BJ (cell line): ENCODE measurements around the gene RNU6-9. TPM values are rescaled to one million over a fixed set of nuclear protein-coding genes. Genes with fewer than 3 reads are reported as not detected.

Source experiments
- CTCF ChIA-PET: fragments of 350-600 bp; formaldehyde crosslinking; extraction: SDS; loops from one replicate; lab custom pipeline; 2021; ENCODE audit warnings: antibody characterized with exemption, inconsistent platforms; lab: Yijun Ruan, JAX
- POLR2A ChIA-PET: fragments of 300-600 bp; sonication (Branson Sonifier 250); formaldehyde crosslinking; extraction: SDS; loops from one replicate; lab custom pipeline; 2021; ENCODE audit warnings: antibody characterized with exemption; lab: Charles Lee
- DNase-seq: peaks from one replicate; pipeline ENCODE4 v3.0.0-alpha.2; 2011; ENCODE audit warnings: low read depth
- H3K27me3 ChIP-seq: 2 replicates; pipeline ENCODE4 v1.6.0; 2011; ENCODE audit warnings: low read length; ENCODE audit not compliant: control insufficient read depth, insufficient read depth
- H3K36me3 ChIP-seq: 2 replicates; pipeline ENCODE4 v1.5.1; 2011; ENCODE audit warnings: low read length; ENCODE audit not compliant: control insufficient read depth, insufficient read depth
- H3K4me3 ChIP-seq: 2 replicates; pipeline ENCODE4 v1.5.1; 2011; ENCODE audit warnings: low read depth, mild to moderate bottlenecking, control low read depth, low read length
- polyA plus RNA-seq: library from polyadenylated mRNA; depleted of rRNA; stranded (reverse); fragments of >200 nt; gene quantifications from 2 replicates; pipeline ENCODE4 v1.2.3, GENCODE V29; 2011
- TF ChIP-seq, protein P1 (sequence below): IDR thresholded peaks from 2 replicates; pipeline ENCODE4 v1.5.1; 2011; ENCODE audit warnings: low read depth, mild to moderate bottlenecking, control low read depth, inconsistent platforms, low read length, moderate library complexity; ENCODE audit not compliant: insufficient read depth

The RNU6-9 gene
- polyA plus RNA-seq, 1 experiment, result not detected

DNA sequence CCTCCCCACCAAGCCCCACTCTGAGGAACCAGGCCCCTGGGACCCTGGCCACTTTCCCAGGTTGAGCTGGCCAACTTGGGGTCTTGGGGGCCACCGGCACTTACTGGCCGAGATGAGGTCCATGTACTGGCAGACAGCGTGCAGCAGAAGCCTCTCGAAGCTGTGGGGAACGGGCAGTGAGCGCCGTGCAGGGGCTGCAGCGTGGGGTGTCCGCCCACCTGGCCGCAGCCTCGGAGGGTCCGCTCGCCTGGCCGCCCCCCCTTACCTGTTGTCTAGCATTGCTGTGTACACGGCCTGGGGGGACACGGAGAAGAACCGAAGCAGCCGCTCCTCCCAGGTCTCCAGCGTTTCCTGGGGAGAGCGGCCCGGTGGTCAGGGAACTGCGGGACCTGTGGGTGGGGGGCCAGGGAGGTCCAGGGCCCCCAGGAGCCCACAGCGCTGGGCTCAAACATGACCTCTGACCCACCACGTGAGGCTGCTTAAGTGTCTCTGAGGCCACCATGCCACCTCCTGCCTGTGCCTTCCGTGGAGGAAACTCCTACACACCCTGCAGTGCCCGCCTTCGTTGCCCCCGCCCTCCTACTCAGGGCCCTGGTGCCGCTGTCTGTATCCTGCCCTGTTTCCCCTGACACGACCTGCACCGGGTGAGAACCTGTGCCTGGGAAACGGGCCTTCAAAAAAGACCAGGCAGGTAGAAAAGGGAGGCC, 6.2 kb downstream of the RNU6-9 start:
- no peak overlapping the region for H3K4me3 ChIP-seq
- peaks cover 25% of the 10 kb centered on the region for H3K36me3 ChIP-seq
- no peaks in the 10 kb centered on the region for H3K27me3 ChIP-seq
- TF ChIP-seq, protein P1, sequence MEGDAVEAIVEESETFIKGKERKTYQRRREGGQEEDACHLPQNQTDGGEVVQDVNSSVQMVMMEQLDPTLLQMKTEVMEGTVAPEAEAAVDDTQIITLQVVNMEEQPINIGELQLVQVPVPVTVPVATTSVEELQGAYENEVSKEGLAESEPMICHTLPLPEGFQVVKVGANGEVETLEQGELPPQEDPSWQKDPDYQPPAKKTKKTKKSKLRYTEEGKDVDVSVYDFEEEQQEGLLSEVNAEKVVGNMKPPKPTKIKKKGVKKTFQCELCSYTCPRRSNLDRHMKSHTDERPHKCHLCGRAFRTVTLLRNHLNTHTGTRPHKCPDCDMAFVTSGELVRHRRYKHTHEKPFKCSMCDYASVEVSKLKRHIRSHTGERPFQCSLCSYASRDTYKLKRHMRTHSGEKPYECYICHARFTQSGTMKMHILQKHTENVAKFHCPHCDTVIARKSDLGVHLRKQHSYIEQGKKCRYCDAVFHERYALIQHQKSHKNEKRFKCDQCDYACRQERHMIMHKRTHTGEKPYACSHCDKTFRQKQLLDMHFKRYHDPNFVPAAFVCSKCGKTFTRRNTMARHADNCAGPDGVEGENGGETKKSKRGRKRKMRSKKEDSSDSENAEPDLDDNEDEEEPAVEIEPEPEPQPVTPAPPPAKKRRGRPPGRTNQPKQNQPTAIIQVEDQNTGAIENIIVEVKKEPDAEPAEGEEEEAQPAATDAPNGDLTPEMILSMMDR, result no peak
- no peak for DNase-seq
- ChIA-PET POLR2A (no interaction called here), CTCF (interaction anchor here (1.2 kb wide), 1 partner anchor 10 kb away, joined by 3 read pairs; no protein-coding TSS in a partner anchor)

DNA sequence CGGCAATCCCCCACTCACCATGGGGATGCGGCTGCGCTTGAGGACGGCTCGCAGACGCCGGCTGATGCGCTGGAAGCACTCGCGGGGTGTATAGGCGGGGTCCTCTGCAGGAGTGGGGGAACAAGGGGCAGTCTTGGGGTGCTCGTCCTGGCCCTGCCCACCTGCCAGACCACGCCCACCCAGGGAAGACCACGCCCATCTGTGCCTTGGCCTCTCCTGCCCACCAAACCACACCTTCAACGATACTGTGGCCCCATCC, 6.7 kb downstream of the RNU6-9 start:
- no peak for DNase-seq
- TF ChIP-seq, protein P1, result no peak
- ChIA-PET POLR2A (no interaction called here), CTCF (interaction anchor here (1.2 kb wide), 1 partner anchor 10 kb away, joined by 3 read pairs; no protein-coding TSS in a partner anchor)
- no peak overlapping the region for H3K4me3 ChIP-seq
- no peaks in the 10 kb centered on the region for H3K27me3 ChIP-seq
- H3K36me3 ChIP-seq, result peaks cover 25% of the 10 kb centered on the region

DNA sequence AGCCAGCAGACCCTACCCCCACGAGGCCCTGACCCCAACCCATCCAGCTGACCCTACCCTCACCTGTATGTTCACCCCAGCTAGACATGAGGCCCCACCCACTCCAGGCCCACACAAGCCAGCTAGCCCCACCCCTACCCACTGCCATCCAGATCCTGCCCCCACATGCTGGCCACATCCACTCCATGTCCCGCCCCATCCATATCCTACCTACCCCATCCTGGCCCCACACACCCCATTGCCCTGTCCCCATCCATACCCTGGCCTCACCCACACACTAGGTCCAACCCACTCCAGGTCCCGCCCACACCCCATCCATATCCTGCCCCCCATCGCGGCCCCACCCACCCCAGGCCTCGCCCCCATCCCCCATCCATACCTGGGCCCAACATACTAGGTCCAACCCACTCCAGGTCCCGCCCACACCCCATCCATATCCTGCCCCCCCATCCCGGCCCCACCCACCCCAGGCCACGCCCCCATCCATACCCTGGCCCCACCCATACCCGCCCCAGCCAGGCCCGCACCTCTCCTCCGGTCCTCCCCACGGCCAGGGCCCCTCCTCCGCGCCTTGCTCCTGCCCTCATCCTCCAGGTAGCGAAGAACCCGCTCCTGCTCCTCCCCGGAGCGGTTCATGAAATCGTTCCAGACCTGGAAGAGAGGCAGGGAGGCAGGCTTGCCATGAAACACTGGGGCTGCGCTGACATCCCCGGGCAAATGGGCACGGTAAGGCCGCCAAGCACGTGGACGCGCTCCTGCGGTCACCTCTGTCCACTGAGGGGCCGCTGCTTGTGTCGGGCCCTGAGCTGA, 7.2 kb downstream of the RNU6-9 start:
- CTCF ChIA-PET, result interaction anchor here (1.2 kb wide), 1 partner anchor 9 kb away, joined by 3 read pairs; no protein-coding TSS in a partner anchor
- peaks cover 25% of the 10 kb centered on the region for H3K36me3 ChIP-seq
- DNase-seq, result no peak
- no peak overlapping the region for H3K4me3 ChIP-seq
- POLR2A ChIA-PET, result no interaction called here
- H3K27me3 ChIP-seq, result no peaks in the 10 kb centered on the region
- TF ChIP-seq, protein P1, result no peak

DNA sequence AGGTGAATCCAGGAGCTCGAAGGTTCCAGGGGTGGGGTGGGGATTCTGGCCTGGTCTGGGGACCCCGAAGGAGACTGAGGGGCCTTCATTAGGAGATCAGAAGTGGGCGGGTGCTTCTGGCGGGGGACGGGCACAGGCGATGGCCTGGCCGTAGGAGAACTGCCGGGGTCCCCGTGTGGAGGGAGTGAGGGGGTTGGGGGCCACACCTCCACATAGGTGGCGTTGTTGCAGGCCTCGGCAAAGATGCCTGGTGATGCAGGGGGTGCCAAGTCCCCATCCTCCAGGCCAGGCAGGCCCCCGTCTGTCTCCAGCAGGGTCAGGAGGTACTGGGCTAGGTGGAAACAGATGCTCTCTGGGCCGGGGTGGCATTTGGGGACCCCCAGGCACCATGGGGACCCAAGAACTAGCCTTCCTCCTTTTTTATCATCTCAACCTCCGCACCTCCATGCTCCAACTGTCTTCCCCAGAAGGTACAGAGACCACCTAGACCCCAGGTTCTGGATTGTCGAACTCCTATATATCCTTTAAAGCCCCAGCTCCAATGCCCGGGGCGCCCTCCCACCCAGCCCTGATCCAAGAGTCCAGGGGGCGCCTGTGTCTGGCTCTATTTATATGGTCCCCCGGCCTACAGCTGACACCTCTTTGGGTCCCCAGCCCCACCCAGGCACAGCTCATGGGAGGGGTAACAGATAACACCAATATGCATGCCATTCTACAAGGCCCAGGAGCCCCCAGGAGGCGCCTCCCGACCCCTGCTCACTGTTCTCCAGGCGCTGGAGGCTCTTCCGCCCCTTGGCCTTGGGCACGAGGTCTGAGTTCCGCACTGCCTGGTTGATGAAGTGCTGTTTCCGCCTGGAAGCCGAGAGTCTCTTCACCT, 8.2 kb downstream of the RNU6-9 start:
- Histone ChIP-seq H3K27me3 (no peaks in the 10 kb centered on the region), H3K4me3 (no peak overlapping the region), H3K36me3 (peaks cover 25% of the 10 kb centered on the region)
- ChIA-PET CTCF (no interaction called here), POLR2A (no interaction called here)
- no peak for DNase-seq
- TF ChIP-seq, protein P1, result no peak

DNA sequence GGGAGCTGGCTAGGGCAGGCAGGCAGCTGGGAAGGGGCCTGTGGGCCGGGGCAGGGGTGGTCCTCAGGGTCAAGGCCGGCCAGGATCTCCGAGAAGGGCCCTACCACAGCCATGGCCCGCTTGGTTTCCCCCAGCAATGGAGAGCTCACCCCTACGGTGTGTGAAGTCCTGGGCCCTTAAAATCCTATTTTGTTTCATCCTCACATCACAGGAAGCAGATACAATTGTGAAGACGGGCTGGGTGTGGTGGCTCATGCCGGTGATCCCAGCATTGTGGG, 8.7 kb downstream of the RNU6-9 start:
- POLR2A ChIA-PET, result no interaction called here

More for the DNA sequence above, 8.7 kb downstream of the RNU6-9 start:
- Histone ChIP-seq H3K27me3 (no peaks in the 10 kb centered on the region), H3K4me3 (no peak overlapping the region), H3K36me3 (peaks cover 22% of the 10 kb centered on the region)
- CTCF ChIA-PET, result no interaction called here
- DNase-seq, result no peak
- TF ChIP-seq, protein P1, result no peak
